DND-41 (cell line): Measurements from ENCODE around the gene LHFPL2.
A peak's percentile ranks its signal among the peaks of the same experiment; 100 is the strongest.

Source experiments
- ATAC-seq: fragments of 200-7000 bp; cut with Tn5 transposase; 3 replicates; pipeline ENCODE4 v1.9.1; 2021; ENCODE audit warnings: low read depth; ENCODE audit not compliant: insufficient read depth
- DNase-seq: peaks from one replicate; pipeline ENCODE4 v3.0.0-alpha.2; 2020
- H2AFZ ChIP-seq: 2 replicates; pipeline ENCODE4 v1.6.0; 2012; ENCODE audit warnings: low read depth, low read length
- H3K27ac ChIP-seq: 2 replicates; pipeline ENCODE4 v1.5.1; 2012; ENCODE audit warnings: low read length, inconsistent platforms
- H3K27me3 ChIP-seq: fragments of 200-600 bp; sonication (generic); 2 replicates; pipeline ENCODE4 v1.6.0; 2012; ENCODE audit warnings: low read length, mild to moderate bottlenecking, inconsistent platforms; ENCODE audit not compliant: insufficient read depth, poor library complexity
- H3K36me3 ChIP-seq: 2 replicates; pipeline ENCODE4 v1.5.1; 2012; ENCODE audit warnings: low read length, inconsistent platforms; ENCODE audit not compliant: insufficient read depth
- H3K4me1 ChIP-seq: 2 replicates; pipeline ENCODE4 v1.5.1; 2012; ENCODE audit warnings: mild to moderate bottlenecking, low read length; ENCODE audit not compliant: insufficient read depth
- H3K4me2 ChIP-seq: 2 replicates; pipeline ENCODE4 v1.6.0; 2012; ENCODE audit warnings: mild to moderate bottlenecking, moderate library complexity, low read length, inconsistent platforms; ENCODE audit not compliant: insufficient read depth
- H3K4me3 ChIP-seq, 2 experiments: fragments of 200-600 bp in 1 of 2; shearing (Covaris generic) in 1 of 2; 2 replicates each; pipeline ENCODE4 v1.5.1; 2012 to 2016; ENCODE audit warnings: inconsistent platforms in 2 of 2, low read length in 2 of 2, mild to moderate bottlenecking in 2 of 2, low read depth in 1 of 2, moderate library complexity in 1 of 2
- H3K79me2 ChIP-seq: 2 replicates; pipeline ENCODE4 v1.6.0; 2012; ENCODE audit warnings: low read length, inconsistent platforms; ENCODE audit not compliant: insufficient read depth
- H3K9ac ChIP-seq: 2 replicates; pipeline ENCODE4 v1.6.0; 2012; ENCODE audit warnings: low read depth, mild to moderate bottlenecking, inconsistent platforms, low read length, moderate library complexity
- H3K9me3 ChIP-seq: 2 replicates; pipeline ENCODE4 v1.5.1; 2012; ENCODE audit warnings: low read length, moderate library complexity, mild to moderate bottlenecking, inconsistent platforms; ENCODE audit not compliant: insufficient read depth, severe bottlenecking
- H4K20me1 ChIP-seq: 2 replicates; pipeline ENCODE4 v1.6.0; 2012; ENCODE audit warnings: low read length; ENCODE audit not compliant: insufficient read depth
- EZH2 ChIP-seq: IDR thresholded peaks from 3 replicates; pipeline ENCODE4 v1.6.1; 2012; ENCODE audit warnings: borderline replicate concordance, low read depth, mild to moderate bottlenecking, moderate library complexity, low read length, inconsistent platforms; ENCODE audit not compliant: severe bottlenecking
- TF ChIP-seq, protein P1 (sequence below): IDR thresholded peaks from 2 replicates; pipeline ENCODE4 v1.5.1; 2012; ENCODE audit warnings: borderline replicate concordance, low read length, moderate library complexity, mild to moderate bottlenecking; ENCODE audit not compliant: poor library complexity, severe bottlenecking; ENCODE audit errors: extremely low read depth

Gene LHFPL2

GRCh38 chr5:78509884-78510769, 138.4 kb downstream of the LHFPL2 start:
- Histone ChIP-seq H3K27ac (no peak overlapping the region), H2AFZ (no peak overlapping the region), H4K20me1 (no peaks in the 10 kb centered on the region), H3K4me3 (peak overlapping the region in 1 of 2 experiments; percentile 42; a peak in 2 of 4 replicates), H3K79me2 (no peaks in the 10 kb centered on the region), H3K9me3 (no peaks in the 10 kb centered on the region), H3K36me3 (no peaks in the 10 kb centered on the region), H3K27me3 (peaks cover 47% of the 10 kb centered on the region), H3K9ac (peak overlapping the region; percentile 9; the same call in 1 of the 2 replicates), H3K4me2 (peak overlapping the region; percentile 61), H3K4me1 (peaks cover 12% of the 10 kb centered on the region)
- peak; percentile 75 for ATAC-seq
- peak; percentile 18 for DNase-seq
- TF ChIP-seq EZH2 = peak; percentile 76
- TF ChIP-seq, protein P1, sequence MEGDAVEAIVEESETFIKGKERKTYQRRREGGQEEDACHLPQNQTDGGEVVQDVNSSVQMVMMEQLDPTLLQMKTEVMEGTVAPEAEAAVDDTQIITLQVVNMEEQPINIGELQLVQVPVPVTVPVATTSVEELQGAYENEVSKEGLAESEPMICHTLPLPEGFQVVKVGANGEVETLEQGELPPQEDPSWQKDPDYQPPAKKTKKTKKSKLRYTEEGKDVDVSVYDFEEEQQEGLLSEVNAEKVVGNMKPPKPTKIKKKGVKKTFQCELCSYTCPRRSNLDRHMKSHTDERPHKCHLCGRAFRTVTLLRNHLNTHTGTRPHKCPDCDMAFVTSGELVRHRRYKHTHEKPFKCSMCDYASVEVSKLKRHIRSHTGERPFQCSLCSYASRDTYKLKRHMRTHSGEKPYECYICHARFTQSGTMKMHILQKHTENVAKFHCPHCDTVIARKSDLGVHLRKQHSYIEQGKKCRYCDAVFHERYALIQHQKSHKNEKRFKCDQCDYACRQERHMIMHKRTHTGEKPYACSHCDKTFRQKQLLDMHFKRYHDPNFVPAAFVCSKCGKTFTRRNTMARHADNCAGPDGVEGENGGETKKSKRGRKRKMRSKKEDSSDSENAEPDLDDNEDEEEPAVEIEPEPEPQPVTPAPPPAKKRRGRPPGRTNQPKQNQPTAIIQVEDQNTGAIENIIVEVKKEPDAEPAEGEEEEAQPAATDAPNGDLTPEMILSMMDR = no peak

DNA sequence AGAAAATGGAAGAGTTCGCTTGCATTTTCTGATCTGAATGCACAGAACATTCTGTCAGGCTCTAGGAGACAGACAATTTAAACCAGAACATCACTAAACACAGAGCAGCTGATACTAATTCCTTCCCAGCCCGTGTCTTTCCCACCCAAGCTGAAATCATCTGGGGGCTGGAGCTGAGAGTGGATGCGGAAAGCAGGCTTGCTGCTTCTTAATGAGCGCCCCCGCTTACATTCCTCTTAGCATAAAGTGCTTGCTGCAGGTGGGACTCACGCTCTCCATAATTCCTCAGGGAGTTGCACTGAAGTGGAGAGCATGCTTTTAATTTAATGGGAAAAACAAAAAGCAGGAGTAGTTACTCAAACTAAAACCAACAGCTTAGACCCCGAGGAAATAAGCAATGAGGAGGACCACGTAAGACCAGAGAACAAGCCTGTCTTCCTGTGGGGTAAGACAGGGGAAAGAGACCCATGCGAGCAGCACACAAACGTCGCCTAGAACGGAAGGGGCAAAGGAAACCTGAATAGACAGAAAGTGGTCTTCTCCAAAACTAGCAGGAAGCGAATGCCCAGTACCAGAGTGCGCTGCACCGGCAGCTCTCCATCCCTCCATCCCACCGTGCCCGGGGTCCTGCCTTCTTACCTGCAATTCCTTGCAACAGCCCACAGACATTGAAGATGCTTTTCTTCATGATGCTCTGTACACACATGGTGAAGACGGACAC, 139.3 kb downstream of the LHFPL2 start:
- peaks cover 44% of the 10 kb centered on the region for H3K27me3 ChIP-seq
- H3K27ac ChIP-seq = no peak overlapping the region
- DNase-seq (no peak), ATAC-seq (0 out of 3 replicates have a peak, but pooled peaks have one; percentile 32)
- H3K36me3 ChIP-seq = no peaks in the 10 kb centered on the region
- H3K9me3 ChIP-seq = no peaks in the 10 kb centered on the region
- no peak overlapping the region for H2AFZ ChIP-seq
- H3K4me2 ChIP-seq = peak overlapping the region; percentile 61
- 0 out of 4 replicates have a peak overlapping the region, but pooled peaks of 1 of the 2 experiments have one; percentile 42 for H3K4me3 ChIP-seq
- H3K79me2 ChIP-seq = no peaks in the 10 kb centered on the region
- H3K4me1 ChIP-seq = peaks cover 12% of the 10 kb centered on the region
- H4K20me1 ChIP-seq = no peaks in the 10 kb centered on the region
- TF ChIP-seq, protein P1 = no peak
- no peak for TF ChIP-seq EZH2
- no peak overlapping the region for H3K9ac ChIP-seq

DNA sequence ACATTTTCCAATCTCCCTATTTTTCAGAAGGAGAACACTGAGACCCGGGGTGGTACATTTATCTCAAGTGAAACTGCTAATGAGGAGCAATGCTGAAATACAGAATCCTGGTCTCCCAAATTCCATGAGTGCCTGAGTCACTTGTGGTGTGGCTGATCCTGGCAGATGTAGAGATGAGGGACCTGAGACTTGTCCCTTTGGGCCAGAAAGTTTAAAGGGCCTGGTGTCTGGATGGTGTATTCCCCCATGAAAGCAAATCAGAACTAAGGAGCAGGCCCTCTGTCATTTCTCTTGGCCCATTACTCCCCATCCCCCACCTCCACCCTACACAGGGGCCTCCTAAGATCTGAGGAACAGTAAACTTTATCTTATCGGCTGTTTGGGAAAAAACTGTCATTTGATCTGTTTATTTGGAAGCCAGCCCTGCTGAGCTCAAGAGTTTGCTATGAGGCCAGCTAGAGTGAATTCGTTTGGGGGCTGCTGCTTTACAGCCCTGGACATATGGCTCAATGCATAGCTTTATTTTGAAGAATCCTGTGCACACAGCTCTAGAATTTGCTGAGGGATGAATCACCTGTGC, 140.3 kb downstream of the LHFPL2 start:
- H3K4me1 ChIP-seq = peaks cover 12% of the 10 kb centered on the region

More for the DNA sequence above, 140.3 kb downstream of the LHFPL2 start:
- TF ChIP-seq, protein P1 = no peak
- TF ChIP-seq EZH2 = no peak
- Histone ChIP-seq H3K27ac (no peak overlapping the region), H4K20me1 (no peaks in the 10 kb centered on the region), H3K9ac (no peak overlapping the region), H3K4me2 (no peak overlapping the region), H2AFZ (no peak overlapping the region), H3K36me3 (no peaks in the 10 kb centered on the region), H3K27me3 (peaks cover 44% of the 10 kb centered on the region), H3K79me2 (no peaks in the 10 kb centered on the region), H3K9me3 (no peaks in the 10 kb centered on the region), H3K4me3 (no peak overlapping the region)
- ATAC-seq = no peak
- no peak for DNase-seq
